DLD1 (cell line): Measurements from ENCODE around the gene ADISSP.

Source experiments
- in situ Hi-C: cut with HindIII; loops from 2 replicates; pipeline ENCODE4 v1.10.0; 2017; ENCODE audit warnings: low sequenced_read_pairs

ADISSP gene

GRCh38 chr20:3721912-3722311 is 45.6 kb downstream of the ADISSP start:
- in situ Hi-C loops = no loop called here

GRCh38 chr20:3720626-3721025 is 46.9 kb downstream of the ADISSP start:
- in situ Hi-C loops = no loop called here

GRCh38 chr20:3720068-3720467 is 47.5 kb downstream of the ADISSP start:
- in situ Hi-C loops = no loop called here

- in situ Hi-C loops = no loop called here
These were observed 48.5 kb downstream of the ADISSP start for GRCh38 chr20:3719046-3719445.

- in situ Hi-C loops = no loop called here
These were observed 51.2 kb downstream of the ADISSP start for GRCh38 chr20:3716195-3716834.

- in situ Hi-C loops = no loop called here
These were observed 53.5 kb downstream of the ADISSP start for GRCh38 chr20:3714092-3714491.

- in situ Hi-C loops = no loop called here
These were observed 55.2 kb downstream of the ADISSP start, which contains the start of gene SIGLEC1 for GRCh38 chr20:3712279-3712873. Gene SIGLEC1 (minus strand): TSS chr20:3712600. CDS start chr20:3707128, 5,472 bp downstream.

GRCh38 chr20:3711484-3711941 is 56.0 kb downstream of the ADISSP start:
- in situ Hi-C loops = no loop called here

- in situ Hi-C loops = no loop called here
These were observed 56.7 kb downstream of the ADISSP start for GRCh38 chr20:3710703-3711483.

- in situ Hi-C loops = no loop called here
These were observed 57.5 kb downstream of the ADISSP start for GRCh38 chr20:3710011-3710466.

GRCh38 chr20:3707508-3707899 is 60.0 kb downstream of the ADISSP start:
- in situ Hi-C loops = no loop called here

GRCh38 chr20:3706774-3707507 is 60.6 kb downstream of the ADISSP start:
- in situ Hi-C loops = no loop called here

GRCh38 chr20:3705970-3706739 is 61.4 kb downstream of the ADISSP start:
- in situ Hi-C loops = no loop called here

GRCh38 chr20:3705491-3705969 is 62.0 kb downstream of the ADISSP start:
- in situ Hi-C loops = no loop called here

- in situ Hi-C loops = no loop called here
These were observed 63.5 kb downstream of the ADISSP start for GRCh38 chr20:3704087-3704486.
